Epidermal melanocyte (primary cell): ENCODE data around the gene ARL2.
A peak's percentile ranks its signal among the peaks of the same experiment; 100 is the strongest.
"Not testable (repeated sequence)": the region's sequence is repeated elsewhere in the genome, so short reads cannot be mapped to it uniquely, and the experiment has no call there.

Experiments
- DNase-seq: peaks from one replicate; pipeline ENCODE4 v3.0.0; 2011; ENCODE audit warnings: low spot score; ENCODE audit not compliant: insufficient read length

Gene ARL2

DNA sequence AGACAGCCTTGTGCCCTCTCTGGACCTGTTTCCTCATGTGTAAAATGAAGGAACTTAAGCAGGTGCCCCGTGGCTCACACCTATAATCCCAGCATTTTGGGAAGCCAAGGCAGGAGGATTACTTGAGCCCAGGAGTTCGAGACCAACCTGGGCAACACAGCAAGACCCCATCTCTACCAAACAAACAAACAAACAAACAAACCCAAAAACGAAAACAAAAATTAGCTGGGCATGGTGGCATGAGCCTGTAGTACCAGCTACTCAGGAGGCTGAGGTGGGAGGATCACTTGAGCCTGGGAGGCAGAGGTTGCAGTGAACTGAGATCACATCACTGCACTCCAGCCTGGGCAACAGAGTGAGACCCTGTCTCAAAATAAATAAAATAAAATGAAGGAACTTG lies 10.0 kb upstream of the ARL2 start:
- DNase-seq, result not testable (repeated sequence)

DNA sequence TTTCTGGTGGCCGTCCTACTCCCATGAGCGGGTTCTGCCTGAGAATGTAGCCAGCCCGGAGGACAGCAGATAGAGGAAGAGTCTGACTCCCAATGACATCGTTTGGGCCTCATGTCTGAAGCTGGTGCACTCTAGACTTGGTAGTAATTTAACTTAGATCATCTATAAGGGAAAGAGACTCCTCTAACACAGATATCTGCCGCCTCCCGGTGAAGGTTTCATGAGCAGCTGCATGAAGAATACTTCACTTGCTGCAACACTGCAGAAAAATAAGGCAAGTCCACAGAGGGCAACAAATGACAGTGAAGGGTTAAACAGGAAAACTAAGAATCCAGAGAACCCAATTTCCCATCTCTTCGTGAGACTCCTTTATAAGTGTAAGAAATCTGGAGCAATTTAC lies 5.9 kb upstream of the ARL2 start:
- no peak for DNase-seq

DNA sequence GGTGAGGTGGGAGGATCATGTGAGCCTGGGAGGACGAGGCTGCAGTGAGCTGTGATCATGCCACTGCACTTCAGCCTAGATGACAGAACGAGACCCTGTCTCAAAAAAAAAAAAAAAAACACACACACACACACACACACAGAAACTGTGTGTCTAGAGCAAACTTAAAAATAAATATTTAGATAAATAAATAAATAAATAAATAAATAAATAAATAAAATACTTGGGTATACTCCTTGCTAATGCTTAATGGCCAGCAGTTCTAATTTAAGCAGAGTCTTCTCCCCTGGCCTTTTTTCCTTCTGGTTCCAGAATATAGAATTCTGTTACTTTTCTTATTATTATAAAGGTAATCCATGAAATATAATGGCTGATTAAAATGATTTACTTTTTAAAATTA lies 5.1 kb upstream of the ARL2 start:
- DNase-seq, result no peak

DNA sequence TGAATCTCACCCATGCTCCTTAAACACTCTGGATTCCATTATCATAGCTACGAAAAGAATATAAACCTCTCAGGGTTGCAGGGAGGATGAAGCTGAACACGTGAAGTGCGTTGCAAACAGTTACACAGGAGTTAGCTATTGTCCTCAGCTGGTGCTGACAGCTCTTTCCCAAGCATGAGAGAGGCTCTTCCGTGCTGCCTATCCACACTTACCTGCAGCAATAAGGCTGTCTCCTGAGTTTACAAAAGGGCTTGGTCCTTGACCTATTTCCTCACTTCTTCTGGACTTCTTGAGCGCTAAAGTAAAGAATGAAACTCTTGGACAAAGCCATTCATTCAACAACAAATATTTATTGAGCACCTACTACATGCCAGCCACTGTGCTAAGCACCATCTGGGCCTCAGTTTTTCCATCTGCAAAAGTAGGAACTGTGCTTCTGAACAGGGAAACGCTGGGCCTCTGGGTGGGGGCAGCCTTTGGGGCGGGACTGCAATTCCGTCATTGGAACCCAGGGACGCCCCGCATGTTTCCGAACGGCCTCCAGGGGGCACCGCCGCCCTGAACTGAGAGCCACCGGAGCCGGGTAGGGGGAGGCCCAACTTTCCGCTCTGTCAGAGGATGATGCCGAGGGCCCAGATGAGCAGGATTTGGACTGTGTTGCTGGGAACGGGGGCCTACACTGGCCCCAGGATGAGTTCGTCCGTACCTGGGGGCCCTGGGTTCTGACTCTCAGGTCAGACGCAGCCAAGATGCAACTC lies 651 bp upstream of the ARL2 start:
- DNase-seq, result peak; percentile 95

DNA sequence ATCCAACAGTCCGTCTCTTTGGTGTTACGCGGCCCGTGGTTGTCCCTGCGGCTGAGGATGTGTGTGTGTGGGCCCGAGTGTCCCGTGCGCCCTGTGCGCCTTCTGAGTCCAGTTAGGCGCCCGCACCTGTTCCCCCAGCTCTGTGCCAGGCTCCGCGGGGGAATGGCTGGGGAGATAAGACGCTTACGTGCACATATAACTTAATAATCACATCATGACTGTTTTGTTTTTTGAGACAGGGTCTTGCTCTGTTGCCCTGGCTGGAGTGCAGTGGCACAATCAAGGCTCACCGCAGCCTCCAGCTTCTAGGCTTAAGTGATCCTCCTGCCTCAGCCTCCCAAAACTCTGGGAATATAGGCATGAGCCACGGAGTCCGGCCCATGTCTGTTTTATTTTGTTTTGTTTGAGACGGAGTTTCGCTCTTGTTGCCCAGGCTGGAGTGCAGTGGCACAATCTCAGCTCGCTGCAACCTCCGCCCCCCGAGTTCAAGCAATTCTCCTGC lies 817 bp downstream of the ARL2 start:
- DNase-seq, result no peak

DNA sequence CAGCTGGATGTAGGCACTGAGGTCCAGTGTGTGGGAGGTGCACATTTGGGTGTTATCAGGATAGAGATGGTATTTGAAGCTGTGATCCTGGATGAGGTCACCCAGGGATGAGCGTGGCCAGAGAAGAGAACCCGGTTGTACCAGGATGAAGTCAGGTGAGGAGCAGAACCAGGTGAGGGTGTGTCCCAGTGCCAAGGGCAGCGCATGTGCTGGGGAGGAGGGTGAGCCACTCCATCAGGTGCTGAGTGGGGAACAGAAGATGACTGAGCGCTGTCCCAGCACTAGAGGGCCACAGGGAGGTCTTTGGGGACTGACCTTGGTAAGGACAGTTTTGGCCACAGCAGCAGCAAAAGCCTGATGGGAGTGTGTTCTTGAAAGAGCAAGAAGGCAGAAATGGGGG lies 2.7 kb downstream of the ARL2 start:
- no peak for DNase-seq

DNA sequence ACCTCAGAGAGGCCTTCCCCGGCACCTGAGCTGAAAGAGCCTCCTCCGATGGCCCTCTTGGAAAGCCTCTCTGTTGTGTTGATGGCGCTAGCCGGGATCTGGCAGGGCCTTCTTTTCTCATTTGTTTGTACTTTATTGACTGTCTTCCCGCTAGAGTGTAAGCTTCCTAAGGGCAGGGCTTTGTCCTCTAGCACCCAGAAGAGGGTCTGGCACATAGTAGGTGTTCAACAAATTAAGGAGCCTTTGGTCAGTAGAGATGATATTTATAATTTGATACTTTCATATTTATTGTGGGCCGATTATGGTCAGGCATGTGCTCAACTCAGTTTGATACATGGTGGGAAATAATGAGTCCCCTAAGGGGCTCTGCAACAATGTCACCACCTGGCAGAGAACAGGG lies 4.0 kb downstream of the ARL2 start:
- DNase-seq, result no peak

DNA sequence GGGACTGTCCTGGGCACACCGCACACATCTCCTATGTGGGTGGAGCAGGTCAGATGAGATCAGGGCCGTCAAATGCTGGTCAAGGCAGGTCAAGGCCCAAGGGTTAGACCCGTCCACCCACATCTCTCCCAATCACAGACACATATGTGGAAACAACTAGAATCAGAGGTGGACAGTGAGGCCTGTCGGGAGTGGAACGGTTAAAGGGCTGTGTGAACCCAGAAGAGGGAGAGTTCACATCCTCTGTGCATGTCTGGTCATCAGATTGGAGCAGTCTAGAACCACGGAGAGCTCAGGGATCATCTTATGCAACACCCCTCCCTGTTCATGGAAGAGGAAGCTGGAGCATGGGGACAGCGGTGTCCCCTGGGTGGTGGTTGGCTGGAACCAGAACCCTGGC lies 5.9 kb downstream of the ARL2 start:
- no peak for DNase-seq

DNA sequence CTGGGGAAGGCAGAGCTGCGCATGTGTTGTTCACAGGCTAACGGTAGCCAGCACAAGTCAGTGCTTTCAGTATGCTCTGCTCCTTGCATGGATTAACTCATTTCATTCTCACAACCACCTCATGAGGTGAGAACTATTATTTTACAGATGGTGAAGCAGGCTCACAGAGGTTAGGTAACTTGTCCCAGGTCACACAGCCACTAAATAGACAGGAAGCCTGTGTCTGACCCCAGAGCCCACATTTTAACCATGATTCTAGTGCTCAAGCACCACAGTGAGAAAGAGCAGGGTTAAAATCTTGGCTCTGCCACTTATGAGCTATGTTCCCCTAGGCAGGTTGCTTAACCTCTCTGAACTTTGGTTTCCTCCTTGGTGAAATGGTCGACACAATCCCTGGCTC lies 7.0 kb downstream of the ARL2 start:
- DNase-seq, result no peak

DNA sequence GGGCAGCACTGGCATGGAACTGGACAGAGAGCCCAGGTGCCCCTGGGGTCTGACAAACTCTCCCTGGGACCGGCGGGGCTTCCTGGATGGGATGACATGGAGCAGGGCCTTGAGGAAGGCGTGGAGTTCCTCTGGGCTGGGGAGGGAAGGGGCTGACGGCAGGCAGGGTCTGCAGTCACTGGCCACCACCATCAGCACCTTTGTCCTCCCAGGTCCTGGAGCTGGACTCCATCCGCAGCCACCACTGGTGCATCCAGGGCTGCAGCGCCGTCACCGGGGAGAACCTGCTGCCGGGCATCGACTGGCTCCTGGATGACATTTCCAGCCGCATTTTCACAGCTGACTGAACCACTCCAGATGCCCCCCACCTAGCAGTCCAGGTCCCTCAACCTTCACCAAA lies 7.5 kb downstream of the ARL2 start:
- no peak for DNase-seq

DNA sequence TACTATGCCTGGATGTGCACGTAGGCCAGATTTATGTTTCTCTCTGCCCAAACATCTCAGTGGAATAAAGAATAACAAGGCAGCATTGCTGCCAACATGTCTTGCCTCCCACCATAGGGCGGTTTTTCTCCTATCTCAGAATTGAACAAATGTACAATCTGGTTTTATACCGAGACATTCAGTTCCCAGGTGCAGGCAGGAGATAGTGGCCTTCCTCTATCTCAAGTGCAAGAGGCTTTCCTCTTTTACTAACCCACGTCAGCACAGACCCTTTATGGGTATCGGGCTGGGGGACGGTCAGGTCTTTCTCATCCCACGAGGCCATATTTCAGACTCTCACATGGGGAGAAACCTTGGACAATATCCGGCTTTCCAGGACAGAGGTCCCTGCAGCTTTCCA lies 9.5 kb downstream of the ARL2 start:
- DNase-seq, result not testable (repeated sequence)

DNA sequence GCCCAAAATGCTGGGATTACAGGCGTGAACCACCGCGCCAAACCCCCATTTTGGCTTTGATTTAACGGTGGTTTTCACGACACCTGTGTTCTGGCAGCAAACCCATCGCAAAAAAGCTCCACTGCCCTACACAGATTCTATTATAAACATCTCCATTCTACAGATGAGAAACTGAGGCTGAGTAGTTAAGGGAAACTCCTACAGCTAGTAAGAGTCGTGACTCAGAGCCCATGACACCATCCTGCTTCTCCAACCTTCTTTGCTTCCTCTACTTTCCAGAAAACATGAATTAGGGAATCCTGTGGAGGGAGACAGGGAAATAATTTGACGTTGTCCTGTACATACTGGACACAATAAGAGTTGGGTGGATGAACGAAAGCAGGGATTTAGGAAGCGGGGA lies 12.8 kb downstream of the ARL2 start:
- DNase-seq, result no peak

DNA sequence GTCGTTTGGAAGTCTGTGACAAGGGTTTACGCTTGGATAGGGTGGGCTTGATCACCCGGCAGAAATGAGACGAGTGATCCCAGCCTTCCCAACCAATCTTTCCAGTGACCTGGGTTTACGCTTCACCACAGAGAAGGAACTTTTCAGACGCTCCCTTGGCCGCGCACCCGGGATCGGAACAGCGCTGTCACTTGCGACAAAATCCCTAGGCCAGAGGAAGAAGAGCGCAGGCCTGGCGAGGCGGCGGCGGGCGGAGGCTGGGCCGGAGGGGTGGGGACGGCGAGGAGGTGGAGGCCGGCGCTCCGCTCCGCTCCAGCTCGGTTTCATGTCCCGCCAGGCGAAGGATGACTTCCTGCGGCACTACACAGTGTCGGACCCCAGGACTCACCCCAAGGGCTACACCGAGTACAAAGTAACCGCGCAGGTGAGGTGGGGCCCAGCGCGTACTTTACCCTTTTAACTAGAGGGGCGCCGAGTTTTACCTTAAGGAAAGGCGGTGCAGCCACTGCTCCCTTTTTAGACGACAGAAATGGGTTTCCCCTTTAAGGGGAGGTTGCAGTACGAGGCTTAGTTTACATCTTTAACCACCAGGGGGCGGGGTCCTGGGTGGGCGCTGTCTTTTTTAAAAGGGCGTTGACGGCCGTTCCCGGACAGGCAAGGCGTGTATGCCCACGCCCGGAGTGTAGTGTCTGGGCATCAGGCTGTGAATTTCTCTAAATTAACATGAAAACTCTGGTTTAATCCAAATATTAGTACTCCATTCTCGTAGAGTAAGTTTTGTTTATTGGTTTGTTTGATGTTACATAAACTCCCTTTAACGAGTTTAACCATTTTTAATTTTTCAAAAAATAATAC lies 13.5 kb downstream of the ARL2 start, which contains the start of gene SNX15:
Gene SNX15 (plus strand): TSS at position 227 of the 855 bp plus-strand sequence. CDS start 99 bp downstream, at position 326.
- DNase-seq, result peak; percentile 94

DNA sequence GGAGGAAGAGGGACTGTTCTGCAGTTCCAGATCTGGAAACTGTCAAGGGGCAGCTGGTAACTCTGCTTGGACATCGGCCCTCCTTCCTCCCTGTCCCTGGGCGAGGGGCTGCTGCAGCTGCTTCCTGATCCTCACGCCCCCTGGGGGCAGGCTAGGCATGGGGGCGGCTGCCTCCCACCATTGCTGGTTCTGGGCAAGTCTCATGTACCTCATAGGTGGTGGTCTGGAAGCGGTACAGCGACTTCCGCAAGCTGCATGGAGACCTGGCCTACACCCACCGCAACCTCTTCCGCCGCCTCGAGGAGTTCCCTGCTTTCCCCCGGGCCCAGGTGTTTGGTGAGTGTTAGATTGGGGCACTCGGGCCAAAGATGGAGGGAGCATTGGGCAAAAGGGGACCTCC lies 18.3 kb downstream of the ARL2 start:
- no peak for DNase-seq

DNA sequence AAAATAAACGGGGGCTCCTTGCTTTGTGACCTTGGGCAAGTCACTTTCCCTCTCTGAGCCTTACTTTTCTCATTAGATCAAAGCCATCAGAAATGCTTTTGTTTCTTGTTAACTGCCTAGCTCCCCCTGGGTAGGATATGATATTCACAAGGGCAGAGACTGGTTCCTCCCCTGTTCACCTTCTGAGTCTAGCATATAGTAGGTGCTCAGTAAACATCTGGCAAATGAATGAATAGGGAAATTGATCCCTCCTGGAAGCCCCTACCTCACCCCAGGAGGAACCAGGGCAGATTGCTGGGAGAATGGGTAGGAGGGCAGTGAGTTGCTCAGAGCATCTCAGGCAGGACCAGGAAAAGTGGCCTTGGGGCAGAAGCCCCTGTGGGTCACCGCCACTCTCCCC lies 20.5 kb downstream of the ARL2 start:
- DNase-seq, result no peak

DNA sequence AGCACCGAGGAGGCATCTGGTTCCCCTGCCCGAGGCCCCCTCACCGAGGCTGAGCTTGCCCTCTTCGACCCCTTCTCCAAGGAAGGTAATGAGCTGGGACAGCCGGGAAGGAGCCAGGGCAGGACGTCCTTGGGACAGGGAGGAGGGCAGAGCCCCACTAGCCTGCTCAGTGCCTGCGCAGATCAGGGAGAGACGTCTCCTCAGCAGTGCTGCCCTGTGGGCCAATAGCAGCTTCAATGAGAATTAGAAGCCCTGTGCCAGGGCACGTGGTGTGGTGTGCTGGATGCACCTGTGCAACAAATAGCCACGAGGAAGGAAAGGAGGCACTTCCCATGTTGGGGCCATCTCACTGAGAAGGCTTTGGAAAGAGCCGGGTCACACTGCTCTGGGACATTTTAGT lies 21.6 kb downstream of the ARL2 start:
- DNase-seq, result no peak

DNA sequence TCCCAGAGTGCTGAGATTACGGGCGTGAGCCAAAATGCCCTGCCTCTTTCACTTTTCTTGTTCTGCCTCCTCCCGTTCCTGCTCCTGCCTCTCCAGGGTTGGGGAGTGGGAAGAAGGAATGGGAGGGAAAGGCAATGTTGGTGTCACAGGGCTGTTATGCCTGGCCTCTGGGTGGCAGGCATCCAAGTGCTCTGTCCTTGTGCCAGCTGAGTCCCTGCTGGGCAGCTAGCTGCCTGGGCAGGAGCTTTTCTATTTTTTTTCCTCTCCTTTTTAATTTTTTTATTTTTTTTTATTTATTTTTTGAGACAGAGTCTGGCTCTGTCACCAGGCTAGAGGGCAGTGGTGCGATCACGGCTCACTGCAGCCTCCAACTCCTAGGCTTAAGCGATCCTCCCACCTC lies 23.0 kb downstream of the ARL2 start:
- DNase-seq, result no peak

DNA sequence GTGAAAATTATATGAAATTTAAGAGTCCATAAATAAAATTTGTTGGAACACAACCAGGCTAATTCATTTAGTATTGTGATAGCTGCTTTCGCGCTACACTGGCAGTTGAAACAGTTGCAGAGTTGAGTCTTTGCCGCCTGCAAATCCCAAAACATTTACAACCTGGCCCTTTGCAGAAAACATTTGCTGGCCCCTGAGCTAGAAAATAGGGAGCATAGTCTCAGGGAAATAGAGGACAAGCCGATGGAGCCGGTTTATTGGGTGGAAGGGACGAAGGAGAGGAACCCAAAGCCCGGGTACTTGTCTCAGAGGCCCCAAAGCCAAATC lies 26.5 kb downstream of the ARL2 start:
- DNase-seq, result no peak

DNA sequence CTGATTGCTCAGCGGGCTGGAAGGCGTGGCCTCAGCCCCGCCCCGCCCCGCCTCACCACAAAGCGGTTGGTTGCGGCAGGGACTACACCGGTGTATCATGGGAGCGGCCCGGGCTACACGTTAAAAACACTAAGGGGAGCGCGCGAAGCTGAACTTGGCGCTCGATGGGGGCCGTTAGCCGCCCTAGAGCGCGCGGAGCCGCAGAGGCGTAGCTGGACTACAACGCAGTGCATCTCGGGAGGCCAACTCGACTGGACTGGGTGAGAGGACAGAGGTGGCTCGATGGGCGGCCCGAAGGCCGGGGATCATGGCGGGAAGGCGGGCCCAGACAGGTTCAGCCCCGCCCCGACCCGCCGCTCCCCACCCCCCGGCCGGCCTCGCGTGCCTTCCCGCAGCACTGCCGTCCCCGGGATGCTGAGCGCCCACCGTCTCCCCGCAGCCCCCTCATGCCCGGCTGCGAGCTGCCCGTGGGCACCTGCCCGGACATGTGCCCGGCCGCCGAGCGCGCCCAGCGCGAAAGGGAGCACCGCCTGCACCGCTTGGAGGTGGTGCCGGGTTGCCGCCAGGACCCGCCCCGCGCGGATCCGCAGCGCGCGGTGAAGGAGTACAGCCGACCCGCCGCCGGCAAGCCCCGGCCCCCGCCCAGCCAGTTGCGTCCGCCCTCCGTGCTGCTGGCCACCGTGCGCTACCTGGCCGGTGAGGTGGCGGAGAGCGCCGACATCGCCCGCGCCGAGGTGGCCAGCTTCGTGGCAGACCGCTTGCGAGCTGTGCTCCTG lies 27.1 kb downstream of the ARL2 start, which contains the start of gene SAC3D1:
Gene SAC3D1 (plus strand): TSS at position 364 of the 776 bp plus-strand sequence. CDS start 83 bp downstream, at position 447.
- peak; percentile 96 for DNase-seq

DNA sequence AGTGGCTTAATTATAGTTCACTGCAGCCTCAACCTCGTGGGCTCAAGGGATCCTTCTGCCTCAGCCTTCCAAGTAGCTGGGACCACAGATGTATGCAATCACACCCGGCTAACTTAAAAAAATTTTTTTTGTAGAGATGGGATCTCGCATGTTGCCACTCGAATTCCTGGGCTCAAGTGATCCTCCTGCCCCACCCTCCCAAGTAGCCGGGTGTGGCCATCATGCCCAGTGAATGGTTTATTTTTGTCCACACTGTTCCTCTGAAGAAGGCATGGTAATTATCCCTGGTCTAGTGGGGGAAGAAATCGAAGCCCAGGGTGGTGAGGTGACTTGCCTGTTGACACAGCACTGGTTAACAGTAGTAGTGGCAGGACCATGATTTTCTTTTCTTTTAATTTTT lies 28.9 kb downstream of the ARL2 start:
- DNase-seq, result no peak

DNA sequence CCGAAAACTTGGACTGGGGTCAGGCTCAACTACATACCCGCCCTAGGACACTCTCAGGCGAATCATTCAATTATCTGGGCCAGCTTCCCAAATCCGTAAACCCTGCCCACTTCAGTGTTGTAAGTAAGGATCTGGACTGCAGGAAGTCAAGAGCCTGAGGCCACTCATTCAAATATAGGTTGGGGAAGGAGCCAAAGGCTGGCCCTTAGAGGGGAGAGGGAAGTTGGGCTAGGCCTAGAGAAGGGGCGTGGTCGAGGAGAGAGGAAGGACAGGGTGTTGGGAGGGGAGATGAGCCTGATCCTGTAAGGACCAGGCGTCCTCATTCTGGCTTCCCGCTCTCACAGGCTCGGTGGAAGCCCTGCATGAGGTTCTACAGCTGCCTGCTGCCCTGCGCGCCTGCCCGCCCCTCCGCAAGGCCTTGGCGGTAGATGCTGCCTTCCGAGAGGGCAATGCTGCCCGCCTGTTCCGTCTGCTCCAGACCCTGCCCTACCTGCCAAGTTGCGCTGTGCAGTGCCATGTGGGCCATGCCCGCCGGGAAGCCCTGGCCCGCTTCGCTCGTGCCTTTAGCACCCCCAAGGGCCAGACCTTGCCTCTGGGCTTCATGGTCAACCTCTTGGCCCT lies 30.0 kb downstream of the ARL2 start:
- no peak for DNase-seq
